ENCODE data around the gene UTP3. TPM values are rescaled to one million over a fixed set of nuclear protein-coding genes. Genes with fewer than 3 reads are reported as not detected.

UTP3 gene
- total and polyA plus RNA-seq, 9 of the 15 experiments (the other 6 are each of a cell fraction or from before 2014, with no cell fraction given) = 11.9 to 69.3 (median 34.0) TPM

DNA sequence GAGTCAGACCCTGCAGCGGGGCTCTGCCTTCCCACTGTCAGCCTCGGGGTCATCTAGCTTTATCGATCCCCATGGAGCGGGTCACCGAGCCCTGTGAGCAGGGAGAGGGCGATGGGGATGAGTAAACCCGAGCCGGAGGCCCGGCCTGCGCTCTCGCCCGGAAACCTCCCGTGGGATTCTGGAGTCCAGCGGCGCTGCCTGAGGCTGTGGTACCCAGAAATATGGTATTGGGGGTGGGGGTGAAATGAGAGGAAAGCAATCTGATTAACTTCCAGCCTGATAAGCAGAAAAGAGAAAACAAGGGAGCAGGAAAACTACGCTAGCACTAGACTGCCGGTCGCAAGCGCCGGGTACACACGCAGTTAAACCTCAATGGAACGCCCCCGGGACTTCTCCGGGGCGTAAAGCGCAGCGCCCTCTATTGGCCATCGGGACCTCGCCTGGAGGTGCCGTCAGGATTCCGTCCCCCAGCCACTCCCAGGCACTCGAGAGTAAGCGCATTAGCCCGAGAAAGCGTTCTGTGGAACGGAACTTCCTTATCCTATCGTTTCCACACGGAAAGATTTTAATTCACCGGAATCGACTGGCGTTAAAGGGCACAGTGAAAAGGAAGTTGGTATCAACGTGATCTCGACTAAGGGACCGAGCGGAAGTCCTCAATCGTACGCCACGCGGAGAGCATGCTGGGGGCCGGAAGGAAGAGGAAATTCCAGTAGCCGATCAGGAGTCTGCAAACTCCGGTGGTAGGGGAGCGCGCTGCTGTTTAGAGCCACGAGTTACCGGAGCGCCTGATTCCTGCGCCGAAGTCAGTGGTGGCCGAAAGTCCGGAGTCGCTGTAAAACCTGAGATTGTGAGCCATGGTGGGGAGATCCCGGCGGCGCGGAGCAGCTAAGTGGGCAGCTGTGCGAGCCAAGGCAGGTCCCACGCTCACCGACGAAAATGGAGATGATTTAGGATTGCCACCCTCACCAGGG lies at the start of gene UTP3 (continued):
- TF ChIP-seq SETDB1 (IDR thresholded peaks at IDR 0.05; ENCODE audit: low read length) (no peak), NCOA4 (IDR thresholded peaks at IDR 0.05; ENCODE audit: partially characterized antibody) (no peak), ZSCAN29 (IDR thresholded peaks at IDR 0.05) (no peak), ZNF57 (CRISPR knock-in tag; IDR thresholded peaks at IDR 0.05) (no peak), MAZ (CRISPR knock-in tag; conservative IDR thresholded peaks at IDR 0.05 in 1 of 2, IDR thresholded peaks at IDR 0.05 in 1 of 2) (peak; percentile 57 to 98; a peak in 3 of 4 replicates), NELFE (IDR thresholded peaks at IDR 0.05; ENCODE audit: insufficient read depth, insufficient read length) (no peak), KLF1 (tag; IDR thresholded peaks at IDR 0.05) (peak; percentile 76; the same call in 1 of the 2 replicates), PATZ1 (CRISPR knock-in tag; IDR thresholded peaks at IDR 0.05; ENCODE audit: borderline replicate concordance) (no peak), TAL1 (IDR thresholded peaks at IDR 0.05) (peak; percentile 45; the same call in 1 of the 2 replicates), PHB2 (IDR thresholded peaks at IDR 0.05; ENCODE audit: low read depth) (no peak), ZNF408 (CRISPR knock-in tag; IDR thresholded peaks at IDR 0.05; ENCODE audit: low read depth) (no peak), ETV5 (CRISPR knock-in tag; IDR thresholded peaks at IDR 0.05; ENCODE audit: low read depth) (peak; percentile 98), MTA1 (IDR thresholded peaks at IDR 0.05; ENCODE audit: borderline replicate concordance) (peak; percentile 66; the same call in 1 of the 2 replicates), ZNF318 (IDR thresholded peaks at IDR 0.05; ENCODE audit: borderline replicate concordance in 1 of 2, low read depth in 1 of 2) (no peak)
- TF ChIP-seq, protein P1, sequence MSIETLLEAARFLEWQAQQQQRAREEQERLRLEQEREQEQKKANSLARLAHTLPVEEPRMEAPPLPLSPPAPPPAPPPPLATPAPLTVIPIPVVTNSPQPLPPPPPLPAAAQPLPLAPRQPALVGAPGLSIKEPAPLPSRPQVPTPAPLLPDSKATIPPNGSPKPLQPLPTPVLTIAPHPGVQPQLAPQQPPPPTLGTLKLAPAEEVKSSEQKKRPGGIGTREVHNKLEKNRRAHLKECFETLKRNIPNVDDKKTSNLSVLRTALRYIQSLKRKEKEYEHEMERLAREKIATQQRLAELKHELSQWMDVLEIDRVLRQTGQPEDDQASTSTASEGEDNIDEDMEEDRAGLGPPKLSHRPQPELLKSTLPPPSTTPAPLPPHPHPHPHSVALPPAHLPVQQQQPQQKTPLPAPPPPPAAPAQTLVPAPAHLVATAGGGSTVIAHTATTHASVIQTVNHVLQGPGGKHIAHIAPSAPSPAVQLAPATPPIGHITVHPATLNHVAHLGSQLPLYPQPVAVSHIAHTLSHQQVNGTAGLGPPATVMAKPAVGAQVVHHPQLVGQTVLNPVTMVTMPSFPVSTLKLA (conservative IDR thresholded peaks at IDR 0.05) = peak; percentile 90 to 94

Measured in K562 (cell line).